ENCODE measurements around the gene FMNL2. TPM values are rescaled to one million over a fixed set of nuclear protein-coding genes. Genes with fewer than 3 reads are reported as not detected.

Gene FMNL2
- total RNA-seq, 3 donors from 2014 or later (not counting 1 experiment from before 2014, with no cell fraction given) = 0.34 to 3.0 (median 0.78) TPM

DNA sequence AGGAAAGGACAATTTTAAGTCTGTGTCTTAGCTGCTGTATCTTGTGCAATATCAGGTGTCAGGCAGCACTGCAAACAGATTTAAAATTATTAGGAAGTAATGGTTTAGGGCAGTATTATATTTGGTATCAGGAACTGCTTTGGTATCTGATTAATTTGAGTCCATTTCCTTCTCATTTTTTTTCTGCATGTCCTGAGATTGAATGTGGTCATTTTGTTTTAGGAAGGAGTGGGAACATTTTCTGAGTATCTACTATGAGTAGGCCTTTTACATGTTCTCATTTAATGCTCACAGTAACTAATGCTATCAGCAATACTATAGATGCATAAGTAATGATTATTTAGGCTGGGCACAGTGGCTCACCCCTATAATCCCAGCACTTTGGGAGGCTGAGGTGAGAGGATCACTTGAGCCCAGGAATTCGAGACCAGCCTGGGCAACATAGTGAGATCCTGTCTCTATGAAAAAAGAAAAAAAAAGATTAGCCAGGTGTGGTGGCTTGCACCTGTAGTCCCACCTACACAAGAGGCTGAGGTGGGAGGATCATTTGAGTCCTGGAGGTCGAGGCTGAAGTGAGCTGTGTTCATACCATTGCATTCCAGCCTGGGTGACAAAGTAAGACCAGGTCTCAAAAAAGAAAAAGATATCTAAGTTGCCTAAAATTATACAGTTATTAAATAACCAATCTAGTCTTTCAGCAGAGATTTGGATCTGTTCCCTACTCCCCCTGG is 4.7 kb downstream of the FMNL2 start:
- Mint-ChIP-seq H3K36me3 (no peaks in the 10 kb centered on the region), H3K27me3 (ENCODE audit: low read depth in 2 of 2) (peaks cover 22 to 23% of the 10 kb centered on the region in 2 donors), H3K27ac (no peak overlapping the region), H3K4me1 (peaks cover 7 to 13% of the 10 kb centered on the region in 2 donors), H3K9me3 (no peaks in the 10 kb centered on the region), H3K4me3 (no peak overlapping the region)
- ATAC-seq (no peak), DNase-seq (no peak)
- TF ChIP-seq, protein P1, sequence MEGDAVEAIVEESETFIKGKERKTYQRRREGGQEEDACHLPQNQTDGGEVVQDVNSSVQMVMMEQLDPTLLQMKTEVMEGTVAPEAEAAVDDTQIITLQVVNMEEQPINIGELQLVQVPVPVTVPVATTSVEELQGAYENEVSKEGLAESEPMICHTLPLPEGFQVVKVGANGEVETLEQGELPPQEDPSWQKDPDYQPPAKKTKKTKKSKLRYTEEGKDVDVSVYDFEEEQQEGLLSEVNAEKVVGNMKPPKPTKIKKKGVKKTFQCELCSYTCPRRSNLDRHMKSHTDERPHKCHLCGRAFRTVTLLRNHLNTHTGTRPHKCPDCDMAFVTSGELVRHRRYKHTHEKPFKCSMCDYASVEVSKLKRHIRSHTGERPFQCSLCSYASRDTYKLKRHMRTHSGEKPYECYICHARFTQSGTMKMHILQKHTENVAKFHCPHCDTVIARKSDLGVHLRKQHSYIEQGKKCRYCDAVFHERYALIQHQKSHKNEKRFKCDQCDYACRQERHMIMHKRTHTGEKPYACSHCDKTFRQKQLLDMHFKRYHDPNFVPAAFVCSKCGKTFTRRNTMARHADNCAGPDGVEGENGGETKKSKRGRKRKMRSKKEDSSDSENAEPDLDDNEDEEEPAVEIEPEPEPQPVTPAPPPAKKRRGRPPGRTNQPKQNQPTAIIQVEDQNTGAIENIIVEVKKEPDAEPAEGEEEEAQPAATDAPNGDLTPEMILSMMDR (IDR thresholded peaks at IDR 0.05) = no peak
- Histone ChIP-seq H3K36me3 (ENCODE audit: control insufficient read depth, insufficient read depth, low read length) (no peaks in the 10 kb centered on the region), H3K27ac (ENCODE audit: low read length) (no peak overlapping the region), H3K9me3 (ENCODE audit: control insufficient read depth, insufficient read depth, low read length) (no peaks in the 10 kb centered on the region), H3K27me3 (ENCODE audit: control insufficient read depth, insufficient read depth, low read length) (peaks cover 5% of the 10 kb centered on the region), H3K4me3 (ENCODE audit: low read length) (no peak overlapping the region), H3K4me1 (ENCODE audit: control insufficient read depth, insufficient read depth, low read length) (peaks cover 10% of the 10 kb centered on the region)
- intact Hi-C loops (cut with micrococcal nuclease) = no loop called here
- WGBS (ENCODE audit: insufficient coverage) = 57% methylated on average over 2 of the region's 2 CpGs

DNA sequence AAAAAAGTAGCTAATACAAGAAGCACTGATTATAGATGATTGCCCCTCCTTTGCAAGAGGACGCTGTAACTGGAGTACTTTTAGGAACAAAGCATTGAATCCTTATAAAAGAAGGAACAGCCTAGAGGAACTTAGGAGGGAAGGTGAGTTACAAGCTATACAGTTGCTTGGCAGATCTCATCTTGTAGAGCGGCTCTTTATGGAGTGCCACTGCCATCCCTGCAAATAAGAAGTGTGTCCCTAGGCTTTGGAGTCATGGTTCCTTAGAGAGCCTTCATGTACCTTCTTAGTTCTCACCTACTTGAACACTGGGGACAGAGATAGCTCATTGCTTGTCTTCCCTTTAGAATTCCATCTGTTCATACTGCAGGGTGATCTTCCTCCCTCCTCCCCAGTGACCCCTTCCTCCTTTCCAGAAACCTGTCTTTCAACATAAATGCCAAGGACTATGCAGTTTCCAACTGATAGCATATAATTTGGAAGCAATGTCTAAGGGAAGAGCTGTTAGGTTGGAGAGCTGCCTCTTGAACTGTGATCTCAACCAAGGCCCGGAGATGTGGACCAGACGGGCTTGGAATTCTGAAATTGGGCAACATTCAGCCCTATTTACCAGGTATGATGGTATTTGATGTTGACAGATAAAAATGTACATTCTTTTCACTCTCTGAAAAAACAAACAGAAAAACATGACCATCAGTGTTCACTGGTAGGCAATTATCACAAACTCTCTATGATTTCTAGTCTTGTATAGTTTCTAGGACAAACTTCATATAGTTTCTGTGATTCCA is 7.5 kb downstream of the FMNL2 start:
- H3K27ac Mint-ChIP-seq = no peak overlapping the region
- Histone ChIP-seq H3K36me3 (ENCODE audit: control insufficient read depth, insufficient read depth, low read length) (no peaks in the 10 kb centered on the region), H3K27me3 (ENCODE audit: control insufficient read depth, insufficient read depth, low read length) (no peaks in the 10 kb centered on the region), H3K4me1 (ENCODE audit: control insufficient read depth, insufficient read depth, low read length) (no peaks in the 10 kb centered on the region), H3K9me3 (ENCODE audit: control insufficient read depth, insufficient read depth, low read length) (no peaks in the 10 kb centered on the region), H3K27ac (ENCODE audit: low read length) (no peak overlapping the region), H3K4me3 (ENCODE audit: low read length) (no peak overlapping the region)
- ATAC-seq = no peak
- no peak overlapping the region for H3K4me3 Mint-ChIP-seq
- 93% methylated on average over 4 of the region's 4 CpGs for WGBS (ENCODE audit: insufficient coverage)
- TF ChIP-seq, protein P1 (IDR thresholded peaks at IDR 0.05) = no peak
- intact Hi-C loops (cut with micrococcal nuclease) = no loop called here
- no peaks in the 10 kb centered on the region for H3K9me3 Mint-ChIP-seq
- no peaks in the 10 kb centered on the region for H3K4me1 Mint-ChIP-seq
- H3K36me3 Mint-ChIP-seq = no peaks in the 10 kb centered on the region
- peaks cover 9 to 10% of the 10 kb centered on the region in 2 donors for H3K27me3 Mint-ChIP-seq (ENCODE audit: low read depth in 2 of 2)
- no peak for DNase-seq

DNA sequence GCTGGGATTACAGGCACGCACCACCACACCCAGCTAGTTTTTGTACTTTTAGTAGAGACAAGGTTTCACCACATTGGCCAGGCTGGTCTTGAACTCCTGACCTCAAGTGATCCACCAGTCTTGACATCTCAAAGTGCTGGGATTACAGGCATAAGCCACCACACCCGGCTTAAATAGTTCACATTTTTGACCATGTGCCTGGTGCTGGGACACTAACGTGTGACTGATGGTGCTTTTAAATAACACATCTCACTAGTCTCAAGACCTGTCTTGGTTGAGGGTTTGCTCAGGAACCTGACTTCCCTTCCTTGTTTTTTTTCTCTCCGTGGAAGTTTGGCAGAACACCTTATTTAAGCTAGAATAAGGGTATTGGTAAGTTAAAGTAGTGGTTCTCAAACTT is 8.5 kb downstream of the FMNL2 start:
- intact Hi-C loops (cut with micrococcal nuclease) = no loop called here
- Mint-ChIP-seq H3K4me3 (no peak overlapping the region), H3K27ac (no peak overlapping the region), H3K4me1 (no peaks in the 10 kb centered on the region), H3K9me3 (no peaks in the 10 kb centered on the region), H3K27me3 (ENCODE audit: low read depth in 2 of 2) (peaks cover 0 to 2% of the 10 kb centered on the region in 2 donors), H3K36me3 (no peaks in the 10 kb centered on the region)
- ATAC-seq (no peak), DNase-seq (no peak)
- Histone ChIP-seq H3K36me3 (ENCODE audit: control insufficient read depth, insufficient read depth, low read length) (no peaks in the 10 kb centered on the region), H3K27ac (ENCODE audit: low read length) (no peak overlapping the region), H3K27me3 (ENCODE audit: control insufficient read depth, insufficient read depth, low read length) (no peaks in the 10 kb centered on the region), H3K4me1 (ENCODE audit: control insufficient read depth, insufficient read depth, low read length) (no peaks in the 10 kb centered on the region), H3K4me3 (ENCODE audit: low read length) (no peak overlapping the region), H3K9me3 (ENCODE audit: control insufficient read depth, insufficient read depth, low read length) (no peaks in the 10 kb centered on the region)
- 83% methylated on average over 3 of the region's 4 CpGs for WGBS (ENCODE audit: insufficient coverage)
- TF ChIP-seq, protein P1 (IDR thresholded peaks at IDR 0.05) = no peak

Measured in natural killer cell (primary cell).